Measurements from ENCODE around the gene SLC10A7. TPM values are rescaled to one million over a fixed set of nuclear protein-coding genes. Genes with fewer than 3 reads are reported as not detected.

Gene SLC10A7
- total and polyA plus RNA-seq, 3 donors from 2014 or later: 6.4 to 12.4 (median 11.6) TPM

GRCh38 chr4:146472404-146472803, 49.3 kb downstream of the SLC10A7 start:
- 90 to 92% methylated on average over 1 of the region's 1 CpG for WGBS, 2 donors
- Histone ChIP-seq H3K36me3 (ENCODE audit: low read depth, missing control alignments) (no peaks in the 10 kb centered on the region), H3K4me3 (no peak overlapping the region), H3K27me3 (no peaks in the 10 kb centered on the region), H3K9me3 (no peaks in the 10 kb centered on the region), H3K4me1 (no peaks in the 10 kb centered on the region), H3K27ac (no peak overlapping the region)
- DNase-seq: no peak
- intact Hi-C loops (cut with DNase I; ENCODE audit: low total_unique reads): no loop called here
- no peak for TF ChIP-seq CTCF (IDR thresholded peaks at IDR 0.05)
- no peak for TF ChIP-seq POLR2A (IDR thresholded peaks at IDR 0.05)

- no peaks in the 10 kb centered on the region for H3K27me3 ChIP-seq
- no peak overlapping the region for H3K27ac ChIP-seq
- H3K9me3 ChIP-seq: no peaks in the 10 kb centered on the region
- H3K36me3 ChIP-seq (ENCODE audit: low read depth, missing control alignments): no peaks in the 10 kb centered on the region
- no peaks in the 10 kb centered on the region for H3K4me1 ChIP-seq
- intact Hi-C loops (cut with DNase I; ENCODE audit: low total_unique reads): no loop called here
- TF ChIP-seq POLR2A (IDR thresholded peaks at IDR 0.05): no peak
- TF ChIP-seq CTCF (IDR thresholded peaks at IDR 0.05): no peak
- DNase-seq: no peak
- no peak overlapping the region for H3K4me3 ChIP-seq
These were observed 51.1 kb downstream of the SLC10A7 start for GRCh38 chr4:146470604-146471003.

DNA sequence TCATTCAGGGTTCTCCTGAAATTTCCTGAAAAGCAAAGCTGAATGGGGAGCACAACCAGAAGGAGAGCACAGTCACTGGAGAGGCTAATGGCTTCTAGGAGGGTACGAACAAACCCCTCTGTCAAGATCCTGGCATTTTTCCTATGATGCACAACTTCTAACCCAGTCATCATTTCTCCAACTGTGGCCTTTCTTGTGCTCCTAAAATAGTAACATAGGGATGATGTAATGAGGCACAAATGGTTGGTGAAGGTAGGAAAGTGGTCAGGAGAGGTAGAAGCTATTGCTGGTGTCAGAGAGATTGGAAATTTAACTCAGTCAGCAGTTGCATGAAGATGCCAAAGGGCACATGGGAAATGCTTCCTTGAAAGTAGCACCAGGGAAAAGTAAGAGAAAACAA, 52.7 kb downstream of the SLC10A7 start:
- H3K36me3 ChIP-seq (ENCODE audit: low read depth, missing control alignments): no peaks in the 10 kb centered on the region
- TF ChIP-seq POLR2A (IDR thresholded peaks at IDR 0.05) (no peak), CTCF (IDR thresholded peaks at IDR 0.05) (no peak)
- no peaks in the 10 kb centered on the region for H3K27me3 ChIP-seq
- H3K4me1 ChIP-seq: no peaks in the 10 kb centered on the region
- 93 to 95% methylated on average over 1 of the region's 1 CpG for WGBS, 2 donors
- no peak overlapping the region for H3K27ac ChIP-seq
- H3K4me3 ChIP-seq: no peak overlapping the region
- H3K9me3 ChIP-seq: no peaks in the 10 kb centered on the region
- no peak for DNase-seq
- intact Hi-C loops (cut with DNase I; ENCODE audit: low total_unique reads): no loop called here

DNA sequence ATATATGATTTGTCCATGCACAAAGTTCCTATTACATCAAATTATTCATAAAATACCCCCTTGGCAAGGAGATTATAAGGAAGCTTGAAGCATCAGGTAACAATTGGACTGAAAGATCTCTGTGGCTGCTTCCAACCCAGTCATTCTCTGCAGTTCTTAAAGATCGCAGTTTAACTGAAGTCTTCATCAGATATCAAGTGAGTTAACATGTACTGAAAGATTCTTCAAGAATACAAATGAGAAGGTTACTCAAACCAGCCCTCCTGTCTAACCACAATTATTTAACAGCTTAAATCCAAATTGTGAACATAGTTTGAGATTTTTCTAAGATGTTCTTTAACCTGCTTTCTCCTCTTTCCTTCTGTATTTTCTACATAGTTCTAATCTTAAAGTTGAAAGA, 56.1 kb downstream of the SLC10A7 start:
- Histone ChIP-seq H3K27me3 (no peaks in the 10 kb centered on the region), H3K36me3 (ENCODE audit: low read depth, missing control alignments) (no peaks in the 10 kb centered on the region), H3K27ac (no peak overlapping the region), H3K4me3 (no peak overlapping the region), H3K9me3 (no peaks in the 10 kb centered on the region), H3K4me1 (no peaks in the 10 kb centered on the region)
- intact Hi-C loops (cut with DNase I; ENCODE audit: low total_unique reads): no loop called here
- no peak for DNase-seq
- TF ChIP-seq POLR2A (IDR thresholded peaks at IDR 0.05) (no peak), CTCF (IDR thresholded peaks at IDR 0.05) (no peak)
- 68 to 69% methylated on average over 1 of the region's 1 CpG for WGBS, 2 donors

DNA sequence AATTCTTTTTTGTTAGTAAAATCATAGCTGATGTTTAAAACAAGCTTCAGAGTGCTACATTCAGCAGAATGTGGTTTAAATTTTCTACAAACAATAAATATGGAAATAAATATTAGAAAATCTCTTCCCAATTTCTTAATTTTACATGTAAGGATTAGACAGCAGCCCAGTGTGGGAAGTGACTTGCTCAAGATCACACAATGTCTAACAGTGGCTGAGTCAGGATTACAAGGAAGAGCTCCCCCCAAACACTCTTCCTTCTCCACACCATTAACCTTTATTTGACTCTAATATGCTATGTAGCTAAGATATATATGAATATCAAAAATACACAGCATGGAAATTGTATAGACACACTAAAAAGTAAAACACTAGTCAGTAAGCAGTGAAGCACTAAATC, 59.5 kb downstream of the SLC10A7 start:
- Histone ChIP-seq H3K9me3 (no peaks in the 10 kb centered on the region), H3K4me3 (no peak overlapping the region), H3K27me3 (no peaks in the 10 kb centered on the region), H3K36me3 (ENCODE audit: low read depth, missing control alignments) (no peaks in the 10 kb centered on the region), H3K4me1 (no peaks in the 10 kb centered on the region), H3K27ac (no peak overlapping the region)
- no peak for DNase-seq
- TF ChIP-seq POLR2A (IDR thresholded peaks at IDR 0.05) (no peak), CTCF (IDR thresholded peaks at IDR 0.05) (no peak)
- intact Hi-C loops (cut with DNase I; ENCODE audit: low total_unique reads): no loop called here
